GM12878 (cell line): ENCODE measurements around the gene PIEZO2. TPM values are rescaled to one million over a fixed set of nuclear protein-coding genes. Genes with fewer than 3 reads are reported as not detected.

ENCODE experiments used
- ATAC-seq: fragments of 200-7000 bp; cut with Tn5 transposase; 3 replicates; pipeline ENCODE4 v1.9.1; 2020; ENCODE audit warnings: mild to moderate bottlenecking, moderate library complexity
- BruUV-seq: library from RNA; stranded (reverse); fragments of 400-500 nt; replicated peaks from 2 replicates; lab custom pipeline; 2021; lab: Mats Ljungman, UMichigan
- CTCF ChIA-PET: fragments of 300-600 bp; sonication (Branson Sonifier 250); formaldehyde crosslinking; extraction: SDS; loops from one replicate; lab custom pipeline; 2021; ENCODE audit warnings: inconsistent platforms; lab: Yijun Ruan, JAX
- POLR2A ChIA-PET: fragments of 350-600 bp; formaldehyde crosslinking; extraction: SDS; loops from one replicate; lab custom pipeline; 2021; ENCODE audit warnings: inconsistent platforms; lab: Charles Lee
- RAD21 ChIA-PET: fragments of 300-600 bp; sonication (Branson Sonifier 250); formaldehyde crosslinking; loops from one replicate; lab custom pipeline; 2023; ENCODE audit warnings: antibody characterized with exemption; ENCODE audit not compliant: unreplicated experiment; lab: Charles Lee
- SMC1A ChIA-PET: fragments of 300-600 bp; sonication (Branson Sonifier 250); formaldehyde crosslinking; loops from one replicate; lab custom pipeline; 2023; ENCODE audit not compliant: unreplicated experiment, uncharacterized antibody; lab: Charles Lee
- DNase-seq: peaks from one replicate; pipeline ENCODE4 v3.0.0-alpha.2; 2011; ENCODE audit warnings: low read depth, low spot score
- FAIRE-seq: peaks from 3 replicates; lab custom pipeline; 2011; peaks lifted over from hg19 to GRCh38; lab: Jason Lieb, UNC
- H2AFZ ChIP-seq: 2 replicates; pipeline ENCODE4 v1.6.0; 2011; ENCODE audit warnings: low read depth, low read length, control low read depth; ENCODE audit not compliant: control insufficient read depth
- H3K27ac ChIP-seq: 2 replicates; pipeline ENCODE4 v1.5.1; 2011; ENCODE audit warnings: control low read depth; ENCODE audit not compliant: control insufficient read depth, insufficient read depth
- H3K27me3 ChIP-seq, 2 experiments: replicated peaks in 1 of 2; 2 replicates each; pipeline versions ENCODE4 v1.6.0 to v1.6.1; 2011; ENCODE audit warnings: low read length in 1 of 2; ENCODE audit not compliant: control insufficient read depth in 2 of 2, insufficient read depth in 2 of 2
- H3K36me3 ChIP-seq, 2 experiments: 2 replicates each; pipeline ENCODE4 v1.5.1; 2011; ENCODE audit warnings: low read length in 1 of 2; ENCODE audit not compliant: control insufficient read depth in 2 of 2, insufficient read depth in 2 of 2
- H3K4me1 ChIP-seq: 2 replicates; pipeline ENCODE4 v1.6.1; 2011; ENCODE audit warnings: mild to moderate bottlenecking, low read length, moderate library complexity, mixed read lengths; ENCODE audit not compliant: control insufficient read depth, insufficient read depth
- H3K4me2 ChIP-seq: 2 replicates; pipeline ENCODE4 v1.6.0; 2011; ENCODE audit warnings: control low read depth; ENCODE audit not compliant: control insufficient read depth, insufficient read depth
- H3K4me3 ChIP-seq: fragments of 200-600 bp; sonication (generic); 2 replicates; pipeline ENCODE4 v1.5.1; 2016
- H3K79me2 ChIP-seq: 2 replicates; pipeline ENCODE4 v1.6.0; 2011; ENCODE audit warnings: low read length; ENCODE audit not compliant: control insufficient read depth, insufficient read depth
- H3K9ac ChIP-seq: 2 replicates; pipeline ENCODE4 v1.8.0; 2011; ENCODE audit warnings: low read length, control low read depth, mixed read lengths; ENCODE audit not compliant: control insufficient read depth, insufficient read depth
- H3K9me3 ChIP-seq: replicated peaks from 3 replicates; pipeline ENCODE4 v1.5.1; 2011; ENCODE audit warnings: mild to moderate bottlenecking, low read length; ENCODE audit not compliant: control insufficient read depth, insufficient read depth
- H4K20me1 ChIP-seq: 2 replicates; pipeline ENCODE4 v1.6.0; 2011; ENCODE audit not compliant: control insufficient read depth, insufficient read depth
- ASH2L ChIP-seq: fragments of 300-600, 200-600 bp; sonication (generic); IDR thresholded peaks from 2 replicates; pipeline ENCODE4 v1.6.1; 2017; ENCODE audit warnings: low read depth, mild to moderate bottlenecking, borderline replicate concordance
- ATF3 ChIP-seq: IDR thresholded peaks from 2 replicates; pipeline ENCODE4 v1.6.1; 2011; ENCODE audit warnings: low read depth, mild to moderate bottlenecking, low read length, moderate library complexity, borderline replicate concordance; ENCODE audit errors: extremely low read depth
- BHLHE40 ChIP-seq, 2 experiments: fragments of 450-650 bp in 1 of 2; IDR thresholded peaks; 2 replicates each; pipeline ENCODE4 v1.6.1; 2011 to 2017; ENCODE audit warnings: low read depth in 2 of 2, borderline replicate concordance in 1 of 2, improper control_type of control experiment in 1 of 2, low read length in 1 of 2, mild to moderate bottlenecking in 1 of 2
- CEBPB ChIP-seq, 2 experiments: fragments of 150-350 bp in 1 of 2; IDR thresholded peaks; 2 replicates each; pipeline ENCODE4 v1.6.1; 2012 to 2014; ENCODE audit warnings: low read depth in 2 of 2, low read length in 2 of 2, borderline replicate concordance in 1 of 2, inconsistent platforms in 1 of 2
- CEBPZ ChIP-seq: fragments of 150-350 bp; IDR thresholded peaks from 2 replicates; pipeline ENCODE4 v1.6.1; 2016; ENCODE audit warnings: low read depth, low read length
- DPF2 ChIP-seq: fragments of 450-650 bp; IDR thresholded peaks from 2 replicates; pipeline ENCODE4 v1.6.1; 2017; ENCODE audit warnings: mild to moderate bottlenecking
- FOS ChIP-seq: IDR thresholded peaks from 3 replicates; pipeline ENCODE4 v1.6.1; 2011; ENCODE audit warnings: borderline replicate concordance; ENCODE audit not compliant: insufficient read length; ENCODE audit errors: extremely low read depth
- HDGF ChIP-seq: fragments of 450-650 bp; IDR thresholded peaks from 2 replicates; pipeline ENCODE4 v1.6.1; 2016; ENCODE audit warnings: antibody characterized with exemption
- MEF2B ChIP-seq: fragments of 450-650 bp; IDR thresholded peaks from 2 replicates; pipeline ENCODE4 v1.6.1; 2018; ENCODE audit warnings: mild to moderate bottlenecking, moderate library complexity; ENCODE audit not compliant: partially characterized antibody, poor library complexity, severe bottlenecking
- NR2F1 ChIP-seq: fragments of 450-650 bp; conservative IDR thresholded peaks from 2 replicates; pipeline ENCODE4 v1.6.1; 2017; ENCODE audit warnings: mild to moderate bottlenecking
- WGBS: methylation state at CpG from one replicate; pipeline ENCODE4 v1.1.6; 2016; ENCODE audit warnings: low lambda C conversion rate; ENCODE audit not compliant: insufficient replicate concordance, insufficient coverage; ENCODE audit errors: missing lambda C conversion rate; 5-methylcytosine and 5-hydroxymethylcytosine counted together
- in situ Hi-C: fragments of 300-500 bp; cut with MboI; formaldehyde crosslinking; loops from 9 replicates; pipeline ENCODE4 v1.14.3; 2018; ENCODE audit warnings: mixed read lengths
- intact Hi-C: fragments of 100-400 bp; cut with micrococcal nuclease; formaldehyde crosslinking; loops from one replicate; pipeline ENCODE4 v1.14.2; 2022; ENCODE audit not compliant: unreplicated experiment
- polyA plus RNA-seq, 11 experiments: library from polyadenylated mRNA; depleted of rRNA in 4 of 11; unstranded in 6 of 11; stranded (reverse) in 5 of 11; fragments of >200 nt; fragmentation: Nextera tagmentation in 4 of 11; fragmentation: Illumina TruSeq in 1 of 11; extraction: Ambion mirVana in 4 of 11; extraction: Trizol in 1 of 11; gene quantifications; 1 replicate in 1 of 11; 2 replicates in 10 of 11; pipeline versions ENCODE4 v1.2.1 to v1.2.3, GENCODE V29; 2011 to 2016; ENCODE audit warnings: inconsistent platforms in 2 of 11, missing spikeins in 2 of 11, low read depth in 1 of 11
- total RNA-seq, 4 experiments: library from RNA; depleted of rRNA in 3 of 4; stranded (reverse); fragments of >200 nt in 3 of 4; fragmentation: Illumina TruSeq in 1 of 4; extraction: Trizol in 1 of 4; gene quantifications; 2 replicates each; pipeline versions ENCODE4 v1.2.1 to v1.2.3, GENCODE V29; 2013 to 2021
- TF ChIP-seq, protein P1 (sequence below): fragments of 450-650 bp; conservative IDR thresholded peaks from 2 replicates; pipeline ENCODE4 v1.6.1; 2017; ENCODE audit warnings: mild to moderate bottlenecking, moderate library complexity
- TF ChIP-seq, protein P2 (sequence below): IDR thresholded peaks from 2 replicates; pipeline ENCODE4 v1.6.1; 2011; ENCODE audit warnings: borderline replicate concordance, low read depth, mild to moderate bottlenecking, moderate library complexity, low read length; ENCODE audit not compliant: insufficient read depth, poor library complexity, severe bottlenecking
- TF ChIP-seq, protein P3 (sequence below): fragments of 450-650 bp; IDR thresholded peaks from 2 replicates; pipeline ENCODE4 v1.6.1; 2016; ENCODE audit warnings: mild to moderate bottlenecking

The PIEZO2 gene
- total and polyA plus RNA-seq, 10 of the 15 experiments (the other 5 are each of a cell fraction or from before 2014, with no cell fraction given), result 6.7 to 42.3 (median 27.4) TPM

- Histone ChIP-seq H3K27me3 (no peaks in the 10 kb centered on the region), H4K20me1 (no peaks in the 10 kb centered on the region), H3K9me3 (peaks cover 14% of the 10 kb centered on the region), H3K9ac (no peak overlapping the region), H3K27ac (peak overlapping the region; percentile 52), H2AFZ (no peak overlapping the region), H3K4me2 (no peak overlapping the region), H3K36me3 (peaks cover 0 to 2% of the 10 kb centered on the region in 2 experiments; a peak in 1 of 4 replicates), H3K79me2 (peaks cover 68% of the 10 kb centered on the region), H3K4me1 (peaks cover 28% of the 10 kb centered on the region), H3K4me3 (no peak overlapping the region)
- FAIRE-seq (no peak), DNase-seq (no peak), ATAC-seq (peak; percentile 79)
- ChIA-PET SMC1A (interaction anchor here (0.6 to 10.8 kb wide), 31 partner anchors 8 to 254 kb away, joined by 3 to 196 read pairs (median 8); partner anchors contain the start of gene PIEZO2), RAD21 (interaction anchor here (0.6 to 9.7 kb wide), 26 partner anchors 10 to 255 kb away, joined by 3 to 157 read pairs (median 8); partner anchors contain the start of gene PIEZO2), CTCF (interaction anchor here (0.6 to 8.3 kb wide), 28 partner anchors 8 to 440 kb away, joined by 3 to 192 read pairs (median 6); partner anchors contain the start of gene PIEZO2), POLR2A (interaction anchor here (0.6 to 2.9 kb wide), 15 partner anchors 11 to 191 kb away, joined by 3 to 10 read pairs (median 4); no protein-coding TSS in a partner anchor)
- no TSS peak for BruUV-seq
- intact Hi-C loops, result loop anchor here (5.0 to 10.0 kb wide), 2 partner anchors 35 to 53 kb away; no protein-coding TSS in a partner anchor
- in situ Hi-C loops, result loop anchor here (5.0 kb wide), 1 partner anchor 190 kb away; no protein-coding TSS in a partner anchor
- 47% methylated on average over 4 of the region's 4 CpGs for WGBS
- TF ChIP-seq, protein P1, sequence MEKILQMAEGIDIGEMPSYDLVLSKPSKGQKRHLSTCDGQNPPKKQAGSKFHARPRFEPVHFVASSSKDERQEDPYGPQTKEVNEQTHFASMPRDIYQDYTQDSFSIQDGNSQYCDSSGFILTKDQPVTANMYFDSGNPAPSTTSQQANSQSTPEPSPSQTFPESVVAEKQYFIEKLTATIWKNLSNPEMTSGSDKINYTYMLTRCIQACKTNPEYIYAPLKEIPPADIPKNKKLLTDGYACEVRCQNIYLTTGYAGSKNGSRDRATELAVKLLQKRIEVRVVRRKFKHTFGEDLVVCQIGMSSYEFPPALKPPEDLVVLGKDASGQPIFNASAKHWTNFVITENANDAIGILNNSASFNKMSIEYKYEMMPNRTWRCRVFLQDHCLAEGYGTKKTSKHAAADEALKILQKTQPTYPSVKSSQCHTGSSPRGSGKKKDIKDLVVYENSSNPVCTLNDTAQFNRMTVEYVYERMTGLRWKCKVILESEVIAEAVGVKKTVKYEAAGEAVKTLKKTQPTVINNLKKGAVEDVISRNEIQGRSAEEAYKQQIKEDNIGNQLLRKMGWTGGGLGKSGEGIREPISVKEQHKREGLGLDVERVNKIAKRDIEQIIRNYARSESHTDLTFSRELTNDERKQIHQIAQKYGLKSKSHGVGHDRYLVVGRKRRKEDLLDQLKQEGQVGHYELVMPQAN, result no peak
- TF ChIP-seq CEBPZ (no peak), DPF2 (0 out of 2 replicates have a peak, but pooled peaks have one; percentile 26), CEBPB (IDR thresholded peaks at IDR 0.05; ENCODE audit: borderline replicate concordance in 1 of 2, low read depth in 2 of 2, low read length in 2 of 2) (no peak), ASH2L (no peak), BHLHE40 (IDR thresholded peaks at IDR 0.05; ENCODE audit: borderline replicate concordance in 1 of 2, low read depth in 2 of 2, low read length in 1 of 2) (peak in 1 of 2 experiments; percentile 42; a peak in 1 of 4 replicates), ATF3 (no peak), MEF2B (peak; percentile 31), HDGF (peak; percentile 58; the same call in 1 of the 2 replicates), FOS (no peak), NR2F1 (peak; percentile 86)
- TF ChIP-seq, protein P2, sequence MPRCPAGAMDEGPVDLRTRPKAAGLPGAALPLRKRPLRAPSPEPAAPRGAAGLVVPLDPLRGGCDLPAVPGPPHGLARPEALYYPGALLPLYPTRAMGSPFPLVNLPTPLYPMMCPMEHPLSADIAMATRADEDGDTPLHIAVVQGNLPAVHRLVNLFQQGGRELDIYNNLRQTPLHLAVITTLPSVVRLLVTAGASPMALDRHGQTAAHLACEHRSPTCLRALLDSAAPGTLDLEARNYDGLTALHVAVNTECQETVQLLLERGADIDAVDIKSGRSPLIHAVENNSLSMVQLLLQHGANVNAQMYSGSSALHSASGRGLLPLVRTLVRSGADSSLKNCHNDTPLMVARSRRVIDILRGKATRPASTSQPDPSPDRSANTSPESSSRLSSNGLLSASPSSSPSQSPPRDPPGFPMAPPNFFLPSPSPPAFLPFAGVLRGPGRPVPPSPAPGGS, result no peak
- TF ChIP-seq, protein P3, sequence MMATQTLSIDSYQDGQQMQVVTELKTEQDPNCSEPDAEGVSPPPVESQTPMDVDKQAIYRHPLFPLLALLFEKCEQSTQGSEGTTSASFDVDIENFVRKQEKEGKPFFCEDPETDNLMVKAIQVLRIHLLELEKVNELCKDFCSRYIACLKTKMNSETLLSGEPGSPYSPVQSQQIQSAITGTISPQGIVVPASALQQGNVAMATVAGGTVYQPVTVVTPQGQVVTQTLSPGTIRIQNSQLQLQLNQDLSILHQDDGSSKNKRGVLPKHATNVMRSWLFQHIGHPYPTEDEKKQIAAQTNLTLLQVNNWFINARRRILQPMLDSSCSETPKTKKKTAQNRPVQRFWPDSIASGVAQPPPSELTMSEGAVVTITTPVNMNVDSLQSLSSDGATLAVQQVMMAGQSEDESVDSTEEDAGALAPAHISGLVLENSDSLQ, result peak; percentile 44; the same call in 1 of the 2 replicates
Measured at GRCh38 chr18:11042247-11042646, 107.1 kb downstream of the PIEZO2 start.
